NCI-H1417 (cell line): ENCODE results near the gene UBAC2.
"Not testable (repeated sequence)": the region's sequence is repeated elsewhere in the genome, so short reads cannot be mapped to it uniquely, and the experiment has no call there.

Experiments used
- DNase-seq, 3 experiments: peaks; one replicate each; lab custom pipeline; 2025; lab: John Stamatoyannopoulos, UW

Gene UBAC2

DNA sequence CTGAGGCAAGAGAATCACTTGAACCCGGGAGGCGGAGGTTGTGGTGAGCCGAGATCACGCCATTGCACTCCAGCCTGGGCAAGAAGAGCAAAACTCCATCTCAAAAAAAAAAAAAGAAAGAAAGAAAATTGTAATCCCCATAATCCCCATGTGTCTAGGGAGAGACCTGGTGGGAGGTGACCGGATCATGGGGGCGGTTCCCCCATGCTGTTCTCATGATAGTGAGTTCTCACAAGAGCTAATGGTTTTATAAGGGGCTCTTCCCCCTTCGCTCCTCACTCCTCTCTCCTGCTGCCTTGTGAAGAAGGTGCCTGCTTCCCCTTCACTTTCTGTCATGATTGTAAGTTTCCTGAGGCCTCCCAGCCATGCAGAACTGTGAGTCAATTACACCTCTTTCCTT, 192.7 kb downstream of the UBAC2 start:
- not testable (repeated sequence) for DNase-seq

DNA sequence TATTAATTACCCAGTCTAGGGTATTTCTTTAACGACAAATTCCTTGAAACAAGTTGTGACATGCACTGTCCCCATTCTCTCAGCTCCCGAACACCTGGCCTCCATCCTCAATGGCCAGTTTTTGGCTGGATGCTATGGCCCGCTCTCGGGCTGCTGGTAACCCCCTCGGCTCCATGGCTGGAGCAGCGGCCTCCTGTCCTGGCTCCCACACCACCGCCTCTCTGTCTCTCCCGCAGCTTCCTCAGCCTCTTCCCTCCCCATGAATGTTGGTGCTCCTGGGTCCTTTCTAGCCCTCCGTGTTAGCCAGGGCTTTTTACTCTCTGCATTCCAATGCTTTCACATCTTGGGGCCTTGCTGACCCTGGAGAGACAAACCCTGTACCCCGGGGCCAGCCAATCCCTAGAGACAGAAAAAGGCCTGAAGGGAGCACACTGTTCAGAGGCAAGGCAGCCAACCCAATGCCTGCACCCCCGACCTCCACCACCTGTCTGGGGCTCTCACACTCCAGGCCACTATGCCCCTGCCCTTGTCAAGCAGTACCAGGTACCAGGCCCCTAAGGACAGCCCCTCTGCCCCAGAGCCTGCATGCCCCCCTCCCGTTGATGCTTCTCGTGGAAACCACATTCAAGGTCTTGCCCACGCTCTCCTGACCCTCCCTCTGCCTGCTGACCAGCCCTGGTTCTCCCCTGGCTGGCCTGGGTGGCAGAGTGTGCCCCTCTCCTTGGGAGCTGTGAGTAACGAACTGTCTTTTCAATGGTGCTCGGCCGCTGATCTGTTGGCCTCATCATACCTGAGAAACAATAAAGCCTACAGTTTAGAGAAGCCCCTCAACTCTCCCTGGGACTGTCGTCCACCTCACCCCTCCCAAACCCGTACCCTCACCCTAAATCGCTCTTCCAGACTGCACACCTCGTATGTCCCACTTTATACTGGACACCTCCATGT, 193.4 kb downstream of the UBAC2 start:
- no peak for DNase-seq

DNA sequence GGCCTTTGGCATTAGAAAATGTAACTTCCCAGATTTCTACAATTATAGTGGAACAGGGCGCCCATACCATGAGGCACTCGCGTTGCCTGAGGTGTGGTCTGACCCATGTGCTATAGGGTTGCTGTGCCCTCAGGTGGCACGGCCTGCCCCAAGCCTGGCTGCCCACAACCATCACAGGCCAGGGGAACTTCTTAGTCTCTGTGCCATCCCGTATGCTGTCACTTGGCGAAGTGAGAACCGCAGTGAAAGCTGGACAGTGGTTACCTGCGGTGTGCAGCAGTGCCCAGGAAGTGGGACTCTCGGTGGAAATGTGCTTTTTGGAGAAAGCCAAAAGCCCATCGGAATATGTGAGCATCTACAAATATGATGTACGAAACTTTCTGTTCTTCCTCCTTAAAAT, 194.8 kb downstream of the UBAC2 start:
- no peak for DNase-seq

DNA sequence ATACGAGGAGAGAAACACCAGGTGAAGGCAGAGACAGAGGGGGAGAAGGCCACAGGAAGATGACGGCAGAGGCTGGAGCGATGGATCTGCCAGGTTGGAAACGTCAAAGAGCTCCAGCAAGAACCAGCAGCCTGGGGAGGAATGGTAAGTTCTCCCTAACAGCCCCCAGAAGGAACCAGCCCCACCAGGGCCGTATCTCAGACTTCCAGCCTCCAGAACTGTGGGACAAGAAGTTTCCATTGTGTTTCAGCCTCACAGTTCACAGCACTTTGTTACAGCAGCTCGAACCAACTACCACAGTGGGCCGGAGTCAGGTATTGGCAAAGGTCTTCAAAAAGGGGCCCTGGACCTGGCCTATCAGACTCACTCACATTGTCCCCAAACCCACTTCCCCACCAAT, 195.8 kb downstream of the UBAC2 start:
- no peak for DNase-seq

DNA sequence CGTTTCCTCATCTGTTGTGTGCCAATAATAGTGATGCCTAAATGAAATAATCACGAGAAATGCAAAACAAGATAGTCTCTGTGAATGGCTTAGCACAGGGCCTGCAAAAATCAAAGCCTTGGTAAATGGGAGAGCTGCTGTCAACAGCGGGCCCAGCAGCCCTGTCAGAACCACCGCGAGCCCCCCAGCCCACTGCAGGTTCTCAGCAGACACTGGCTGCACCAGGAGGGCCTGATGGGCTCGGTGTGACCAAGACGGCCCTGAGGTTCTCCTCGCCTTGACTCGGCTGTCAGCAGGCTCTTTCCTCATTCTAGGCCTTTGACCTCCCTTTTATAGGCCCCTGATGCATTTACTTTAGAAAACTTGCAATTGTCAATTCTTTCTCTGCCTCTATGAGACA, 197.4 kb downstream of the UBAC2 start:
- DNase-seq = no peak

DNA sequence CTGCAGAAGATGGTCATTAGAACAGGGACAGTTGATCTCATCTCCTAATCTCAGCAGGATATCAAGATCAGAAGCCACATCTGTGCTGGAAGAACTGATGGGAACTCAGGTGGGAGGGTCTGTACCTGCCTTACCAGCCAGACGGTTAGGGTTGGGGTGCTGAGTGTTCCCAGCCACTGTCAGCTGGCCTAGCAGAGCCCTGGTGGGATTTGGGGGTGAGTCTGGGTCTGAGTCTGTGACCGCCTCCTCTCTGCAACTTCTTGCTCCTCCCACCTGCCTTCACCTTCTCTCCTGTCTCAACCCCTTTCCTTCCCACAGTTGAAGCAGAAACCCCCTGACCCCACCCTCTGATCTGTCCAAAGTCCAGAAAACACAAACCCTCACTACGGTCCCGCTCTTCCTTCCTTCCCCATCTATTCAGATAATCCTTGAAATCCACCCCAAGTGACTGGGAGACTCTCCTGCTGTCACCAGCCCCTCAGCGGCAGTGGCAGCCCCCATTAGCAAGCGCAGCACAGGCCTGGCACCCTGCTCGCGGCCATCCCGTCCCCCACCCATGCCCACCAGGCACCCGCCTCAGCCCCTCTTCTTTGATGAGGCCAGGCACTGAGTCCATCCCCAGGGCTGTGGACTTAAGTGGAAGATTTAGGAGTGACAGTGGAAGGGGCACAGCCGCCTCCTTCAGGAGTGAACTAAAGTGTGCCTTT, 198.4 kb downstream of the UBAC2 start:
- no peak for DNase-seq

DNA sequence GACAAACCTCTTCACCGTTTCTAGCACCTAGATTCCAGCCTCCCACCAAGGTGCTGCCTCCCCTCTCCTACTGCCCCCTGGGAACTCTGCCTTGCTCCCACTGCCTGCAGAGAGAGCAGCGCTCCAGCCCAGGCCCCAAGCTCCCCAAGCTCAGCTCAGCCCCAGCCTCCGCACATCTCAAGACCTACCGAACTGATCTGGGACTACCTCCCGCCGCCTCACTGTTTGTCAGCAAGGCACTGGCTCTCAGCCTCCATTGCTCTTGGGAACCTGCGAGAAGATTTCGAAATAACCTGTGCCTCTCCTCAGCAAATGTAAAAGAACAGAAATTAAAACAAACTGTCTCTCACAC, 198.9 kb downstream of the UBAC2 start:
- no peak for DNase-seq

DNA sequence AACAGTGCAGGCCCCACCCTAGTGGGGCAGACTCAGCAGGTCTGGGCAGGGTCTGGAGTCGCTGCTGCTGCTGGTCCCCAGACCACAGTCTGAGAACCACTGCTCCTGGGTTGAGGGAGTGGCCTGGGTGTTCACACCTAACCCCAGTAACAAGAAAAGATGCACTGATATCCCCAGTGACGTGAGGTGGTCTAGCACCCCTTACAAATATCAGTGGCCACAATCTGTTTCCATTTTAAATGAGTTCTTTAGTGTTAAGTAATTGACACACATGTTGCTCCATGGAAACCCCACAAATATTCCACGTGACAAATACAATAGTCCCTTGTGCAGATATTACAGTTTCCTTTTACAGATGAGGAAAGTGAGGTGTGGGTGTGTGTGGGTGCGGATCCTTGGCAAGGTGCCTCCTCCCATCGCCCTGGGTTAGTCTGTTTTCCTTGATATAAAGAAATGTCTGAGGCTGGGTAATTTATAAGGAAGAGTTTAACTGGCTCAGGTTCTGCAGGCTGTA, 202.9 kb downstream of the UBAC2 start:
- no peak for DNase-seq

DNA sequence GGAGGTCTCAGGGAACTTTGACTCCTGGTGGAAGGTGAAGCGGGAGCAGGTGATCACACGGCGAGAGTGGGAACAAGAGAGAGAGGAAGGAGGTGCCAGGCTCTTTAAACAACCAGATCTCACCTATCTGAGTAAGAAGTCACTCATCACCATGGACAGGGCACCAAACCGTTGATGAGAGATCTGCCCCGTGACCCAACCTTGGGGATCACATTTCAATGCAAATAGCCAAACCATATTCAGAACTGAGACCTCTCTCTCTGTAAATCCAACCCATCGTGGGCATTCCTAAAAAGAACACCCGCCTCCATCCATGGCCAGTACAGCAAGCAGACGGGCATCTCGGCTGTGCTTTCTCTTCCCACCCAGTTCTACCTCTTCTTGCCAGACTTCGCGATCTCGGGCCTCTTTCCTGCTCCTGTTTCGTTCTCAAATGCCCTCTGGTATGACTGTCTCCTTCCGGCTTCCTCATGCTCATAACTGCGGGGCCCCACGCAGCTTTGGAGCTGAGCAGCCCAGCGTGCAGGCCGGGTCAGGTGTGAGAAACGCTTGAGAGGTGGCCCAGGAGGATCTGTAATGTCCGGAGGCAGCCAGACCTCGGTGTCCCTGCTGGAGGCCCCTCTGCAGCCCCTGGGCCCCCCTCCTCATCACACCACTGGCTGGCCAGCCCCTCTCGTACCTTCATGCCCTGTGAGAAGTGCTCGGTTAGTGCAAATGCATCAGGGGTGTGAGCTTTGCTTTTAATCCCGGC, 203.5 kb downstream of the UBAC2 start:
- no peak for DNase-seq

DNA sequence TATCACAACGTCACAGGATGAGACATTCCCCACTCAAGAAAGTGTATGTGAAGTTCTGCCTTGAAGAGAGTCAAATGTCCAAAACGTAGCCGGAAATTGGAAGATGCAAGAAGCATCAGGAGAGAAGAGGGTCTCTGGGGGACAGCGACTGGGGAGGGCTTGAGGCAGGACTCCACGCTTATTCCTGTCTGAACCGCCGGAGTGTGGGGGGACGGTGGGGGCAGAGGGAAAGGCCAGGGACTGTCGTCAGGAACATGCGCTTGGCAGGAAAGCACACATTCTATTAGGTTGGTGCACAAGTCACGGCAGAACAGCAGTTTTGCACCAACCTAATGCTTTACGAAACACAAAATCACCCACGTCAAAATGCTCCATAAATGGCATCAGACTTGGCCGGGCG, 205.3 kb downstream of the UBAC2 start:
- DNase-seq = no peak

DNA sequence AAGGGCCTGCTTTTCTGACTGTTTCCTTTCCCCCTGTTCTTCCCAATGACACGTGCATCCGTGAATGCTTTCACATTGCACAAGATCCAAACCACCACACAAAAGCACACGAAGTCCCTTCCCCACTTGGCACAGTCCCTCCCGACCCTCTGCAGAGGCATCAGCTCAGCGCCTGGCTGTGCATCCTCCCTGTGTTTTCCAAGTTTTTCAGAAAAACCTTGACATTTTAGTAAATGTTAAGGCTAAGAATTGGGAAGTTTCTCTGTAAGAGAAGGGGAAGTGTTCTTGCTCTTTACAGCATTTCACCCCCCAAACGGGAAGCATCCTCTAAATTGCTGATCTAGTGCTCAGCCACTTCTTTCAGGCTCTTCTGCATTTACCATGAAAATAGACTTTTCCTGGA, 206.1 kb downstream of the UBAC2 start:
- no peak for DNase-seq

DNA sequence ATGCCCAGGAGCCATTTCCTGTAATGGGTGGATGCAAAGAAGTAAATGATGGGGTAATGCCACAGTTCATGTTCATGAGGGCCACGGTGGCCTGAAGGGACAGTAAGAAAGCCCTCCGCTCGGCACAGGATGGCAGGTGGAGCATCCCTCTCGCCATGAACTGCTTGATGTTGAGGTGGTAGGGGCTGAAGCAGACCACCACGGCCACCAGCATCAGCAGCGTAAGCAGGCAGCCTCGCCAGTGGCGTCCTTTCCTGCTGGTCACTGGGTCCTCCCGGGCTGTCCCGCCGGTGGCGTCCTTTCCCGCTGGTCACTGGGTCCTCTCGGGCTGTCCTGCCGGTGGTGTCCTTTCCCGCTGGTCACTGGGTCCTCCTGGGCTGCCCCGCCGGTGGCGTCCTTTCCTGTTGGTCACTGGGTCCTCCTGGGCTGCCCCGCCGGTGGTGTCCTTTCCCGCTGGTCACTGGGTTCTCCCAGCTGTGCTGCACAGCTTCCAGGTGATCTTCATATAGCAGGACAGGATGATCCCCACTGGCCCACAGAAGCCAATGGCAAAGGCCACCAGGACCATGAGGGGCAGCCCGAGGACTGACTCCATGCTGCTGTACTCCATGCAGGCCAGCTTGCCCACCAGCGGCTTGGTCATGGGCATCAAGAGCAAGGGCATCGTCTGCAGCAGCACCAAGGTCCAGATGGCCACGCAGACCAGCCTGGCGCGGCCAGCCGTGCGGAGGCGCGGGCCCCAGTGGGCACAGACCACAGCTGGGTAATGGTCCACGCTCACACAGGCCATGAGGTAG, 207.4 kb downstream of the UBAC2 start:
- DNase-seq = no peak

DNA sequence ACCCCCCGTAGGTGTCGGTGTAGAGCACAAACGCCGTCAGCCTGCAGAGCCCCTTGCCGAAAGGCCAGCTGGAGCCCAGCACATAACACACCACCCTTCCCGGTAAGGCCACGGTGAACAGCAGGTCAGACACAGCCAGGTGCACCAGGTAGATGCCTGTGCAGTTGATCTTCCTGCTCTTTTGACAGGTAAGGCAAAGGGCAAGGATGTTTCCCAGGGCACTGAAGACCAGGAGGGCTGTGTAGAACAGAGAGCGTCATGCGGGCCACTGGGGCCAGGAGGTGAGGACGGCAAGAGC, 208.0 kb downstream of the UBAC2 start:
- DNase-seq = no peak

DNA sequence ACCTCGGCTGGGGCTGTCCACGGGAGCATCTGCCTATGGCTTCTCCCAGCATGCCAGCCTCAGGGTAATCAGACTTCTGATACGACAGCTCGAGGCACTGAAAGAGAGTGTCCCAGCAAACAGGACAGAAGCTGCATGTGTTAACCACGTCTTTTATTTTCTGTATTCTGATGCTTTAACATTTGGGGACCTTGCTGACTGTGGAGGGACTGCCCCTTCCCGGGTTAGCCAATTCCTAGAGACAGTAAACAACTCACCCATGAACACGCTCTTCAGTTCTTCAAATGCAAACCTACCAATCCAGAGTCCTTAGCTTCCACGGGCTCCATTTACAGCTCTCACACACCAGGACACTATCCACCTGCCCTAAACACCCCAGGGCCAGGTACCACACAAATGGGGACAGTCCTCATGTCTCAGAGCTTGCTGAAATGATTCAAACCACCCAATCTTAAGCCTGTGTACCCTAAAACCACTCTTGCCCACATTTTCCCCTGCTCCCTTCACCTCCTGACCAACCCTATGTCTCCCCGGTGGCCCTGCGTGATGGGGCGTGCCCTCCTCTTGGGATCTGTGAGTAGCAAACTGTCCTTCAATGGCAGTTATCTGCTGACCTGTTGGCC, 208.9 kb downstream of the UBAC2 start:
- DNase-seq = not testable (repeated sequence)

DNA sequence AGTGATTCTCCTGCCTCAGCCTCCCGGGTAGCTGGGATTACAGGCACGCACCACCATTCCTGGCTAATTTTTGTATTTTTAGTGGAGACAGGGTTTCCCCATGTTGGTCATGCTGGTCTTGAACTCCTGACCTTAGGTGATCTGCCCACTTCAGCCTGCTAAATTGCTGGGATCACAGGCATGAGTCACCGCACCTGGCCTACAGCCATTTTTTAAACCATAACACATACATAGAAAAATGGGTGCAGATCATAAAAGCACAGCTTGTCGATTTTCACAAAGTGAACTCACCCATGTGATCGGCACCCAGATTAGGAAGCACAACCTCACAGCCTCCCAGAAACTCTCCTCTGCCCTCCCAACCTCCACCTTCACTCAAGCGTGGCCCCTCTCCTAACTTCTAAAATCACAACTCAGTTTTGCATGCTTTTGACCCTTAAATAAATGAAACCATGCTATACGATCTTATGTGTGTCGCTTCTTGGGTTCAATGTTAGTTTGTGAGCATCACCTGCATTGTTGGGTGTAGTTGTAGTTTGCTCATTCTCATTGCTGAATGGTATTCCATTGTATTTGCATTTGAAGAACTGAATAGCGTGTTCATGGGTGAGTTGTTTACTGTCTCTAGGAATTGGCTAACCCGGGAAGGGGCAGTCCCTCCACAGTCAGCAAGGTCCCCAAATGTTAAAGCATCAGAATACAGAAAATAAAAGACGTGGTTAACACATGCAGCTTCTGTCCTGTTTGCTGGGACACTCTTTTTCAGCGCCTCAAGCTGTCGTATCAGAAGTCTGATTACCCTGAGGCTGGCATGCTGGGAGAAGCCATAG, 210.2 kb downstream of the UBAC2 start:
- DNase-seq = not testable (repeated sequence)

DNA sequence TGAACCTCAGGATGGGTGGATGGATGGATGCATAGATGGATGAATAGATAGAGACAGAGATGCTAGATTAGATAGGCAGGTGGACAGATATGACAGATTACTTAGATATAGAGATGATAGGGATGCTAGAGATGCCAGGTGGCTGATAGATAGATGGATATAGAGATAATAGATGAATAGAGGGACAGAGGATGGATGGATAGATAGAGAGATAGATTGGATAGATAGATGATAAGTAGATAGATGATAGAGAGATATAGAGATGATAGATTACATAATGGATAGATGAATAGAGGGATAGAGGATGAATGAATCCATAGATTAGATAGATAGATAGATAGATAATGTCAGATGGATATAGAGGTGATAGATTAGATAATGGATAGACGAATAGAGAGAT, 212.2 kb downstream of the UBAC2 start:
- no peak for DNase-seq

DNA sequence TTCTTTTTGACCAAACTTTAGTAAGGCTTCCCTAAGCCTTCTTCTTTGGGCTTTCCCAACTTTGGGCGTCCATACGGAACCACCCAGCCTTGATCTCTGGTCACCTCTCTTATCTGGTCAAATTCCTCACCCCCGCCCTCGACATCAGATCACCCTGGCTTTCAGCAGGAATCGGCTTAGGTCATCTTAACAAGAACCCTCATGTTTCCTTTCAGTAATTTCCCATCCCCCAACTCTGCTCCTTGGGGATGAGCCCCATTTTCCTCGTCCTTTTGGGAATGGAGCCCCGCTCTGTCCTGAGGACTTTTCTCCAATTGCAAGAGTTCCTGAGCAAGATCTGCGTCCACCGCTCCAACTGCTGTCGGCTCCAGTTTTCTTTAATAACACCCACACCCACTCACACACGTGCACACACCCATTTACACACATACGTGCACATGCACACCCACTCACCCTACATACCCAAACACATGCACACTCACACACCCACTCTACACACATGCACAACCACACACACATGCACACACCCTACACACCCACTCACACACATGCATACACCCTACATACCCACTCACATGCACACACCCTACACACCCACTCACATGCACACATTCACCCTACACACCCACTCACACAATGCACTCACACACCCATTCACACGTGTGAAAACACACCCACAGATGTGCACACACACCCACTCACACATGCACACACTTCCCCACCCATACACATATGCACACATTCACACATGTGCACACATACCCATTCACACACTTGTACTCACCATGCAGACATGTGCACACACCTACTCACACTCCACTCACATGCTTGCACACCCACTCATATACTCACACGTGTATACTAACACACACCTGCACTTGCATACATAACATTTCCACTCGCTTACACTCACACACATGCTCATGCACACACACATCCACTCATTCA, 213.7 kb downstream of the UBAC2 start:
- DNase-seq = no peak

DNA sequence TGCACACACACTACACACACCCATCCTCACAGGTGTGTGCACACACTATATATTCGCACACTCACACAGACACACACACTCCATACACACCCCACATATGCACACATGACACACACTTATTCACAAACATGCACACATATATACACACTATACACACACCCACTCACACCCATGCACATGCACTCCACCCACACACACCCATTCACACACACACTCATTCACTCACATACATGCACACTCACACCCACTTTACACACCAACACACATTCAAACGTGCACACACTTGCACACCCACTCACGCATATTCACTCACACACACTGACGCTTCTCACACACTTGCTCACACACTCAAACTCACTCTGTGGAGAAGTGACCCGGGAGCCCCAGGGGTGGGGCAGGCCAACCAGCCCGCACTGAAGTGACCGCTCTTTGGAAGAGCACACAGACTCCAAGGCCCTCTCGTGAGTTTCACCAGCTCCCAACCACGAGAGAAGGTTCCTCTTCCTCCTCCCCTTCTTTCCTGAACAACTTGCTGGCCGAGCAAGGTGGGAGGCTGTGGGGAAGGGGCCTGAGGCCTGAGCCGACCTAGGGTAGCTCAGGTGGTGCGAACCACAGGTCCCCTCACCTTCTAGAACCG, 214.5 kb downstream of the UBAC2 start:
- no peak for DNase-seq

DNA sequence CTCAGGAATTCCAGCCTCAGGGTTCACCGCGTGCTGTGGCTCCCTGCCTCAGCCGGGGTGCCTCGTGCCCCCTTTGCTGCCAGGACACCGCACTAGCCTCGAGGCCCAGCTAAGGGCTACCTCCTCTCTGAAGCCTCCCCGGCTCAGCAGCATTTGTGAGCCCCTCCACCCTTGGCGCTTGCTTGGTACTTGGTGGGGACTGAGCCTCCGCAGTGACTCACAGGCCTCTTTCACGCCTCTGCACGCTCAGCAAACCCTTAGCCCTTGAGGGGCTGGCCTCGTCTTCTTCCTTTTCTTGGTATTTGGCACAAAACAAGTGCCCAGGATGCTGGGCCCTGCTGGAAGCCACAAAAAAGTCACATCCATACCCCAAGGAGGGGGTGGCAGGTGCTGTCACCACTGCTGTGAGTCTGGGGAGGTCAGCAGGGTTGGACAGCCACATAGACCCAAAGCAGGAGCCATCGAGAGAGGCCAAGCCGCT, 215.2 kb downstream of the UBAC2 start:
- DNase-seq = no peak
